Sigmoid colon (tissue), 7 donors: ENCODE measurements around the gene OSBPL5. TPM values are rescaled to one million over a fixed set of nuclear protein-coding genes. Genes with fewer than 3 reads are reported as not detected.

Experiments used
- DNase-seq: peaks from one replicate; pipeline ENCODE4 v3.0.0-alpha.2; 2019
- H3K27ac ChIP-seq, 4 donors: fragments of 200-600 bp; sonication (generic); one replicate each; pipeline ENCODE4 v1.5.1; 2016 to 2019; ENCODE audit warnings: mild to moderate bottlenecking in 1 of 4
- H3K27me3 ChIP-seq, 3 donors: fragments of 200-600 bp; sonication (generic); one replicate each; pipeline ENCODE4 v1.5.1; 2019; ENCODE audit warnings: mild to moderate bottlenecking in 1 of 3
- H3K36me3 ChIP-seq, 4 donors: fragments of 200-600 bp; sonication (generic); one replicate each; pipeline ENCODE4 v1.5.1; 2016 to 2019
- H3K4me1 ChIP-seq, 4 donors: fragments of 200-600 bp; sonication (generic); one replicate each; pipeline ENCODE4 v1.5.1; 2017 to 2019
- H3K4me3 ChIP-seq, 4 donors: fragments of 200-600 bp; sonication (generic); one replicate each; pipeline ENCODE4 v1.5.1; 2017 to 2019; ENCODE audit warnings: mild to moderate bottlenecking in 2 of 4, moderate library complexity in 1 of 4
- H3K9me3 ChIP-seq, 4 donors: fragments of 200-600 bp in 3 of 4; sonication (generic) in 3 of 4; one replicate each; pipeline versions ENCODE4 v1.5.1 to v1.6.1; 2013 to 2019
- CTCF ChIP-seq, 4 experiments: fragments of 450-650 bp in 3 of 4; fragments of 200-600 bp in 1 of 4; IDR thresholded peaks; one replicate each; pipeline ENCODE4 v1.5.1; 2016 to 2019; ENCODE audit warnings: antibody characterized with exemption in 4 of 4, mild to moderate bottlenecking in 3 of 4, moderate library complexity in 2 of 4
- EP300 ChIP-seq, 4 donors: sonication (generic); formaldehyde crosslinking; IDR thresholded peaks; one replicate each; pipeline ENCODE4 v1.6.1; 2017; ENCODE audit warnings: antibody characterized with exemption in 4 of 4
- POLR2A ChIP-seq, 2 donors: fragments of 450-650 bp; IDR thresholded peaks; one replicate each; pipeline ENCODE4 v1.6.1; 2016; ENCODE audit warnings: antibody characterized with exemption in 2 of 2, mild to moderate bottlenecking in 2 of 2, moderate library complexity in 2 of 2
- POLR2AphosphoS5 ChIP-seq, 4 donors: sonication (generic); formaldehyde crosslinking; IDR thresholded peaks; one replicate each; pipeline ENCODE4 v1.6.1; 2017; ENCODE audit warnings: antibody characterized with exemption in 4 of 4
- WGBS, 2 donors: extraction: QIAGEN DNeasy Blood & Tissue Kit; methylation state at CpG; one replicate each; pipeline ENCODE4 v1.1.7; 2013; 5-methylcytosine and 5-hydroxymethylcytosine counted together
- intact Hi-C: fragments of 100-400 bp; cut with DNase I; formaldehyde crosslinking; loops from one replicate; pipeline ENCODE4 v1.15.1; 2023
- polyA plus RNA-seq, 3 donors: library from polyadenylated mRNA; stranded (reverse); fragments of 200-250 nt; gene quantifications; one replicate each; pipeline ENCODE4 v1.2.3, GENCODE V29; 2013
- total RNA-seq, 4 donors: library from RNA; depleted of rRNA; stranded (reverse); fragments of >200 nt; gene quantifications; one replicate each; pipeline ENCODE4 v1.1.0, GENCODE V29; 2016
- donor health status: healthy with polysubstance abuse.
- donor health status: Bipolar disorder and iron deficiency.
- donor health status: healthy.

Gene OSBPL5
- total and polyA plus RNA-seq, 7 donors, result 16.6 to 69.2 (median 29.8) TPM

- TF ChIP-seq POLR2A (IDR thresholded peaks at IDR 0.05) (no peak), POLR2AphosphoS5 (IDR thresholded peaks at IDR 0.05) (no peak), EP300 (IDR thresholded peaks at IDR 0.05) (no peak), CTCF (IDR thresholded peaks at IDR 0.05) (no peak)
- Histone ChIP-seq H3K4me1 (peaks cover 0 to 70% (median 50%) of the 10 kb centered on the region in 4 donors), H3K4me3 (no peak overlapping the region), H3K36me3 (no peaks in the 10 kb centered on the region), H3K27me3 (no peaks in the 10 kb centered on the region), H3K27ac (no peak overlapping the region), H3K9me3 (no peaks in the 10 kb centered on the region)
- 87 to 90% methylated on average over 38 of the region's 38 CpGs for WGBS, 2 donors
- intact Hi-C loops, result no loop called here
- DNase-seq, result no peak
Measured at GRCh38 chr11:3143136-3143880, 21.8 kb downstream of the OSBPL5 start.

- 96% methylated on average over 4 of the region's 4 CpGs for WGBS, 2 donors
- intact Hi-C loops, result no loop called here
- Histone ChIP-seq H3K4me3 (no peak overlapping the region), H3K27me3 (no peaks in the 10 kb centered on the region), H3K4me1 (peaks cover 0 to 64% (median 43%) of the 10 kb centered on the region in 4 donors), H3K27ac (no peak overlapping the region), H3K9me3 (no peaks in the 10 kb centered on the region), H3K36me3 (peaks cover 0 to 4% (median 0%) of the 10 kb centered on the region in 4 donors)
- no peak for TF ChIP-seq EP300 (IDR thresholded peaks at IDR 0.05)
- no peak for TF ChIP-seq CTCF (IDR thresholded peaks at IDR 0.05)
- TF ChIP-seq POLR2A (IDR thresholded peaks at IDR 0.05), result no peak
- TF ChIP-seq POLR2AphosphoS5 (IDR thresholded peaks at IDR 0.05), result no peak
- DNase-seq, result no peak
Measured at GRCh38 chr11:3140291-3140603, 24.9 kb downstream of the OSBPL5 start.

- Histone ChIP-seq H3K27ac (peak overlapping the region in 2 of 4 donors; percentile 57 to 58), H3K9me3 (no peaks in the 10 kb centered on the region), H3K4me3 (no peak overlapping the region), H3K4me1 (peaks cover 0 to 70% (median 49%) of the 10 kb centered on the region in 4 donors), H3K27me3 (no peaks in the 10 kb centered on the region), H3K36me3 (peaks cover 0 to 4% (median 0%) of the 10 kb centered on the region in 4 donors)
- 82 to 83% methylated on average over 15 of the region's 15 CpGs for WGBS, 2 donors
- TF ChIP-seq EP300 (IDR thresholded peaks at IDR 0.05) (no peak), CTCF (IDR thresholded peaks at IDR 0.05) (no peak), POLR2AphosphoS5 (IDR thresholded peaks at IDR 0.05) (no peak), POLR2A (IDR thresholded peaks at IDR 0.05) (no peak)
- no peak for DNase-seq
- intact Hi-C loops, result no loop called here
Measured at GRCh38 chr11:3139481-3140290, 25.4 kb downstream of the OSBPL5 start.

GRCh38 chr11:3139086-3139440 lies 26.0 kb downstream of the OSBPL5 start:
- TF ChIP-seq POLR2AphosphoS5 (IDR thresholded peaks at IDR 0.05) (no peak), CTCF (IDR thresholded peaks at IDR 0.05) (no peak), POLR2A (IDR thresholded peaks at IDR 0.05) (no peak)
- H3K9me3 ChIP-seq, result no peaks in the 10 kb centered on the region
- peaks cover 0 to 4% (median 0%) of the 10 kb centered on the region in 4 donors for H3K36me3 ChIP-seq
- no peak for DNase-seq
- peak overlapping the region in 3 of 4 donors; percentile 42 to 58 (median 57) for H3K27ac ChIP-seq
- intact Hi-C loops, result no loop called here
- H3K4me1 ChIP-seq, result peaks cover 0 to 72% (median 52%) of the 10 kb centered on the region in 4 donors
- no peak overlapping the region for H3K4me3 ChIP-seq
- 70 to 76% methylated on average over 8 of the region's 8 CpGs for WGBS, 2 donors
- H3K27me3 ChIP-seq, result no peaks in the 10 kb centered on the region
